GM21786 (cell line): ENCODE results near the gene PPM1A.
"Not testable (repeated sequence)": the region's sequence is repeated elsewhere in the genome, so short reads cannot be mapped to it uniquely, and the experiment has no call there.

Experiments
- ATAC-seq: cut with Tn5 transposase; IDR thresholded peaks from one replicate; pipeline ENCODE4 v1.9.1; 2021; ENCODE audit not compliant: unreplicated experiment

The PPM1A gene

DNA sequence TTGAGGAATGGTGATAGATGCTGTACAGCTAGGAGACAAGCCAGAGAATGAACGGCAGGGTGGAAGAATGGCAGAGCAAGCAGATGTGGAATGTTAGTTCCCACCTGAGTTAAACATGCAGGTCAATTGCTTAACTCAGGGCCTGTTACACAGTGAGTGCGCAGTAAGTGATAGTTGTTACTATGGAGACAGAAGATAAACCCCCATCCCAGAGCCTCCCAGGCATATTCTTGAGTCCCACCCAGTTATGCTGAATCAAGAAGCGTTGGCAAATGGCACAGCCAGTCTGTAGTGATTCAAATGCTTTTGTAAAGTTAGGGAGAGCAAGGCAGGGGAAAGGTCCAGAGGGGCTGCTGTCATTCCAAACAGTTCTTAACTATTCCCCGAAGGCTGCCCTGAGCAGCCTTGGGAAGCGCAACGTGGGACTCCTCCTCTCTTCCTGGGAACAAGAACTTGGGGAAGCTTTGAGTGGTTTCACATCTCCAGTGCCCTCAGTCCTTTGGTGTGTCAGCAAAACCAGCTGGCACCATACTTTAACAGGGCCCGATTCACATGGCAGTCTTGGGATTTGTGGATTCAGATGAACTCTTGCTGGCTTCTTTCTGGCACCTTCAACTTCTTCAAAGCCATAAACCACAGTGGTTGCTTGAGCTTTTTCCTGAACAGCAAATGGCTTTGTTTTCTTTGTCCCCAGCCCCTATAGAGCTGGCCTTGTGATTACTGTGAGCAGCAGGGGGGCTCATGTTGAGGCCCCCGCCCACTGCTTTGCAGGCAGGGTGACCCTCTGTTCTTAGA lies 66.4 kb downstream of the PPM1A start:
- no peak for ATAC-seq

GRCh38 chr14:60317609-60318008 lies 68.6 kb downstream of the PPM1A start:
- no peak for ATAC-seq

- not testable (repeated sequence) for ATAC-seq
Observed at GRCh38 chr14:60320860-60321259, 71.8 kb downstream of the PPM1A start.

DNA sequence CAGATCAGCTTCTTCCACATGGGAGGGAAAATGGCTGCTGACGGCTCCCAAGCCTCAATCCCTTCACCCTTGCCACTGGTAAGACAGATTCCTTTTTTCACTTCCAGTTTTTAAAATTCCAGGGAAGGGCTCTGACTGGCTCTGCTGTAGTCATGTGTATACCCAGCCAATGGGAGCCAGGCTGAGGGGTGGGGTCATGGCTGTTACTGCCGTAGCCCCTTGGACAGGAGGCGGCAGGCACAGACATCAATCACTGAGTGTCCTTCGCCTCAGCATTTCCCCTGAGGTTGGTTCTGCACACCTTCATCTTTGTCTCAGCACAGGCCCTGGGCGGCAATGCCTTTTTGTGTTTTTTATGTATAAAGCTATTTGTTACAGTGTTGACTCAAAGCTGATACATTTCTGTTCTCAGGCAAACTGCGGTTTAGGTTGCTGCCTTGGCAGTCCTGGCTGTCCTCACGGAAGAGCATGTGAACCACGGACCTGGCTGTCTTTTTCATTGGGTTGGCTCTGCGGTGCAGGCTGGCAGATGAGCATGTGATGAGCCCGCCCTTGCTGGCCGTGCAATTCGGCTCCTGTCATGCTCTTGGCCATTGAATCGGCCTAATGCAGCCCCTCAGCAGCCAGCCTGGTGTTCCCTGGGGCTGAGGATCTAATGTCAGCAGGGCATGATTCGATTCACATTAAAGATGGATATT lies 74.3 kb downstream of the PPM1A start:
- no peak for ATAC-seq

GRCh38 chr14:60324837-60325236 lies 75.8 kb downstream of the PPM1A start:
- ATAC-seq: no peak

GRCh38 chr14:60326274-60326673 lies 77.3 kb downstream of the PPM1A start:
- no peak for ATAC-seq

DNA sequence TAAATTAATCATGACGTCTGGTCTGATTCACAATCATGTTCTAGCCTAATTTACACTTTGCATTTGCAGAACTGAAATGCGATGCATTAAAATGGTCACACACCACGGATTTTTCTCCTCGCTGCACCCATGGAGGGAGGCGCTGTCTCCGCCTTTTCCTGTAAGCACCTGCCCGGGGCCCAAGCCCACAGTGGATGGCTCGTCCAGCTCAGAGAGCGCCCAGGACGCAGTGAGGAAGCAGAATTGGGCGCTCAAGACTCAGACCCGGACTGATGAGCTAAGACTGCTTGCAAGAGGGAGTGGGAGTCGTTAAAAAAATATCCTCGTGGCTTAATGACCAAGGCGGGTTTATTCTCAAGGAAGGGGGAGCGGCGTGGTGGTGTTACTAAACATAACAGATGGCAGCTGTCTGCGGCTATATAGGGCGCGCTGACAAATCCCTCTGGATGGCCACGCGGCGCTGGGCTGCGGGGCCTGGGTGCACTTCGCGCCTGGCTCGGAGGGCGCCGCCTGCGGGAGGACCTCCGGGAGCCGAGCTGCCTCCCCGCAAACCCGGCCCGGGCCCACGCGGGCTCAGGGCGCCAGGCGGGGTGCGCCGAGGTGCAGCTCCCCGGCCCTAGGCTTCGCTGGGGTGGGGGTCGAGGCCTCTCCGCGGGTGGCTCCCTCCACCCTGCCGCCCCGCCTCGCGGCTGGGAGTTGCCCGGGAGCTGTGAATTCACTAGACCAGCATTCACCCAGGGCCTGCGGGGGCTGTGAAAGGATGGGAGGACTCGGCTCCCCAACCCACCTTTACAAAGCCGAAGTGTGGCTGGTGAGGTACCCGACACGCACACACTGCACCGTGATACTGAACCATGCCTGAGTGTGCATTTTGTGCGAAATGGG lies 78.7 kb downstream of the PPM1A start:
- peak; percentile 60 for ATAC-seq

GRCh38 chr14:60328583-60328982 lies 79.6 kb downstream of the PPM1A start:
- no peak for ATAC-seq

DNA sequence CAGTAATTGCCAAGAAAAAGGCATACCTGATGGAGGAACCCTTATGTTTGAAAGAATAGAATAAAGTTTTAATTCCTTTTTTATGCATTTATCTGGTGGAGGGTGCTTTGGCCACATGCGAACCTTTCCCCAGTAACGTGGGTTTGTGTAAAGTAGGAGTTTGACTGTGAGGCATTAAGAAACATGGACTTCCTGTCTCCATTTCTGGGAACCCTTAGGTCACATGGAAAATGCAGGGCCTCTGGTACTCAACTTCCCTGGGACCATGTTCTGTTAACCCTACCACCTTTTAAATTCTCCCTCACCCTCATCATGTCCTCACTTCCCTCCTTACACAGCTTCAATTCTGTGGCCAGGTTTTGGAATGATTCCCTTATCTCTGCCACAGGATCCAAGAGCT lies 80.3 kb downstream of the PPM1A start:
- ATAC-seq: no peak

GRCh38 chr14:60331201-60332045 lies 82.4 kb downstream of the PPM1A start:
- peak; percentile 67 for ATAC-seq

DNA sequence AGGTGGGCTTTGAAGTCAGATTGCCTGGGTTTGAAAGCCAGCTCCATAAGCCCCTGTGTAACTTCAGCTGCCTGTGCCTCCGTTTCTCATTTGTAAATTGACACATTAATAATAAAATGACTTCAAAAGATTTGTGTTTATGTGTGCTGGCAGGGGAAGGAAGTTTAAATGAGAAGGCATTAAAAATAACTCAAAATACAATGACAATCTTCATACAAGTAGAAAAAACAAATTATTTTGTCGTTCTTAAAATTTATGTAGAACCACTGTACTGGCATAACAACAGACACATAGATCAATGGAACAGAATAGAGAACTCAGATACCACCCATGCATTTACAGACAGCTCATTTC lies 83.0 kb downstream of the PPM1A start:
- ATAC-seq: no peak

DNA sequence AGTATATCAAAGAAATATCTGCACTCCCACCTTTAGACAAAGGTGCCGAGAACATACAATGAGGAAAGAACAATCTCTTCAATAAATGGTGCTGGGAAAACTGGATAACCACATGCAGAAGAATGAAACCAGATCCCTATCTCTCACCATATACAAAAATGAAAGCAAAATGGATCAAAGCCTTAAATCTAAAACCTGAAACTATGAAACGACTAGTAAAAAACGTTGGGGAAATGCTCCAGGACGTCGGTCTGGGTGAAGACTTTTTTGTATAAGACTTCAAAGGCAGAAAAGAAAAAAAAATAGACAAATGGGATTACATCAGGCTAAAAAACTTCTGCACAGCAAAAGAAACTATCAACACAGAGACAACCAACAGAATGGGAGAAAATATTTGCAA lies 83.8 kb downstream of the PPM1A start:
- ATAC-seq: no peak

DNA sequence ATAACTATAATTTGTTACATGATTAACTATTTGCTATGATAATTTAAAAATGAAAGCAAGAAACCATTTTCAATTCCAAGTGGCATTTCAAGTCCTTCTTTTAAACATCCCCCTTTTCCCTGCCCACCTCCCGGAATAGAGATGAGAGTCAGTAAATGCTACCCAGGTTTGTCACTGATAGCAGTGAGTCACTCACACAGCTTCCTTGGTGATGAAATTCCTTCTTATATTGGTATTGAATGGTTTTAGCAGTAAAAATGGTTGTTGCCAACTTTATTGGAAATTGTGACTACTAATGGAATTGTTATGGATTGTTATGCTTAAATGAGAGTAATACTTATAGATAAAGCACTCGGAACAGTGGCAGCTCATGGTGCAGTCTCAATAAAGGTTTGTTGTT lies 90.5 kb downstream of the PPM1A start:
- no peak for ATAC-seq

DNA sequence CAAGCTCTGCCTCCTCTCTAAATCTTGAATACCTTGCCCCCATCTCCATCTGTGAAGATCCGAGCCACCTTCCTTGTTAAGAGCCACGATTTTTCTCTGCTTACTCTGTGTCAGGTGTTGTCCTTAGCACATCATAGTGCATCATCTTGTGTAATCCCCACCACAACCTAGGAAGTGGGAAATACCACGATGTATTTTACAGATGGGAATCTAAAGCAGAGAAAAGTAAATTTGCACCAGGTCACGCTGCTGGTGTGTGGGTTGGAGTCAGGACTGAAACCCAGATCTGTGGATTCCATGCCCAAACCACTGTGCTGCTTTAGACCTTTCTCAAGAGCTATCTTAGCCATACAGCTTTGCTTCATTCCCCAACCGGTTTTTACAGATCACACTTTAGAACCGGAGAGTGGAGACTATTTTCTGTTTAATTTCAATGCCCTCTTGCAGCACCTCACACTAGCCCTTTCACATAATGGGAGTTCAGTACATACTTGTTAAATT lies 94.6 kb downstream of the PPM1A start:
- no peak for ATAC-seq

- ATAC-seq: no peak
Observed at GRCh38 chr14:60344751-60345150, 95.7 kb downstream of the PPM1A start.

DNA sequence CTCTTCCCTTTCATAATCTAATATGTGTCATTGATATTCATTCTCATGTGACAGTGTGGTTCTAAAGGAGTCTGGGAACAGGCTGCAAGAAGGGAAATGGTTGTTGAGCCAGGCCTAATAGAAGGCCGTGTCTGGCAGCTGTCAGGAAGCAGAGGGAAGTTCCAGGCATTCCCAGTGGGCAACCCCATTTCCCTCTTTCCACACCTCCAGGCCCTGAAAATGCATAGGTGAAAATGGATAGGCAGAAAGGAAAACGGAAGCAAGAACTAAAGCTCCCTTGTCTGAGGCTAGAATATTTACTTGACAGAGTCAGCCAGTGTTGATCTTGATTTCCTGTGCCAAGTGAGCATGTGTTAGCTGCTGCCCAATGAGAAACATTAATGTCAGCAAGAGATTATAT lies 97.7 kb downstream of the PPM1A start:
- no peak for ATAC-seq

- no peak for ATAC-seq
Observed at GRCh38 chr14:60348211-60348610, 99.2 kb downstream of the PPM1A start.
